ENCODE data around the gene KLHL36.

KLHL36 gene

DNA sequence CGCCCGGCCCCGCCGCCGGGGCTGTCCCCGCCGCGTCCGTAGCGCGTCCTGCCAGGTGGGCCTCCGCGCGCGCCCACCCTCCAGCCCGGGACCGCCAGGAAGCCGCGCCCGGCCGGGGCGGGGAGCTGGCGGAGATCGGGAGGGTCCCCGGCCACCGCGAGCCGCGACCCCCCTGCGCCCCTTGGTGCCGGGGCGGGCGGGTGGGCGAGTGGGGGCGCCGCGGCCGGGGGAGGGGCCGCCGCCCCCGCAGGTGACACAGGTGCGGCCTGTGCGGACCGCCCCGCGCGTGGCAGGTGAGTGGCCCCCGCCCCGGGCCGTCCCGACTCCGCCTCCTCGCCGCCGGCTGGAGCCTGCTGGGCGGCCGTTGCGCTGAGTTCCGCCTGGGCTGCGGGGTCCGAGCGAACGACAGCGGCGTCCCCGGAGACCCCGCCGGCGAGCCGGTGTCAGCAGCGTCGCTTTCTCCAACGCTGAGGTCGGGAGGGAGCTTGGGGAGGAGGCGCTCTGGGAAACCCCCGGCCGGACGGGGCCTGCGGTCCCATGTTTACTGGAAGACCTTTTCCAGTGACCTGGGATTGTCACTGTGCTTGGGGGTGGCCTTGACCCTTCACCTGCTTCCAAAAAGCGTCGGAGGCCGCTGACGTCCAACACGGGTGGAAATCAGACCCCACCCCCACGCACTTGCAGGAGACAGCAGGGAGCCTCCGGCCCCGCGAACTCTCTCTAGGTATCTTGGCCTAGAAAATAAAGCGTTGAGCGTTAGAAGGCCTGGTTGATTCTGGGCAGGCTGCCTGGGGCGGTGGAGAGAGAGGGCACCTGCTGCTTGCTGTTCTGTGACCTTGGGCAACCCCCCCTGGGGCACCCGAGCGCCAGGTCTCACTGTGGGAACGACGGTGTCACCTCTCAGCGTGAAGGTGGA lies 542 bp downstream of the KLHL36 start:
- no peaks in the 10 kb centered on the region for H3K9me3 ChIP-seq (ENCODE audit: control insufficient read depth, insufficient read depth, low read length)
- peak overlapping the region; percentile 70 for H3K4me3 ChIP-seq (ENCODE audit: low read depth, low read length)
- no peak overlapping the region for H3K27ac ChIP-seq (ENCODE audit: low read depth, low read length)
- H3K9ac ChIP-seq (ENCODE audit: low read depth, low read length), result no peak overlapping the region
- H3K27me3 ChIP-seq (ENCODE audit: control insufficient read depth, insufficient read depth, low read length), result peaks cover 17% of the 10 kb centered on the region
- H3K36me3 ChIP-seq (ENCODE audit: control insufficient read depth, insufficient read depth, low read length), result peaks cover 13% of the 10 kb centered on the region
- H3K4me1 ChIP-seq (ENCODE audit: control insufficient read depth, insufficient read depth, low read length), result peaks cover 5% of the 10 kb centered on the region; the same call in 1 of the 2 replicates

DNA sequence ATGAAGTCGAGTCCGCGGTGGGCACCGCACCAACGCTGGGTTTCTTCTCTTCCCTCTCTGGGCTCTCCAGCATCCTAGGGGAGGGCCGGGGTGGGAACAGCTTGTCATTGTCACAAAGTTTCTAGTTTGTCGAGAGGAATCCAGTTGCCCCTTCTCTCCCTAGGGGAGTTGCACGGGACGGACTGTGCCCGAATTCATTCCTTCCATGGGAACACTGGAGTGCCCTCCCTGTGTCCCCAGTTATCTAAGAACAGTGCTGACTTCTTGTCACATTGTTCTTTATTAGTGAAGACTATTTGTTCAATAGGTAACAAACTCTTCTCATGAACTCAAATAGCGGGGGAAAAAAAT lies 1.2 kb downstream of the KLHL36 start:
- no peak overlapping the region for H3K27ac ChIP-seq (ENCODE audit: low read depth, low read length)
- no peaks in the 10 kb centered on the region for H3K9me3 ChIP-seq (ENCODE audit: control insufficient read depth, insufficient read depth, low read length)
- H3K4me3 ChIP-seq (ENCODE audit: low read depth, low read length), result peak overlapping the region; percentile 70; the same call in 1 of the 2 replicates
- peaks cover 13% of the 10 kb centered on the region for H3K36me3 ChIP-seq (ENCODE audit: control insufficient read depth, insufficient read depth, low read length)
- no peak overlapping the region for H3K9ac ChIP-seq (ENCODE audit: low read depth, low read length)
- peaks cover 5% of the 10 kb centered on the region; the same call in 1 of the 2 replicates for H3K4me1 ChIP-seq (ENCODE audit: control insufficient read depth, insufficient read depth, low read length)
- H3K27me3 ChIP-seq (ENCODE audit: control insufficient read depth, insufficient read depth, low read length), result peaks cover 17% of the 10 kb centered on the region

DNA sequence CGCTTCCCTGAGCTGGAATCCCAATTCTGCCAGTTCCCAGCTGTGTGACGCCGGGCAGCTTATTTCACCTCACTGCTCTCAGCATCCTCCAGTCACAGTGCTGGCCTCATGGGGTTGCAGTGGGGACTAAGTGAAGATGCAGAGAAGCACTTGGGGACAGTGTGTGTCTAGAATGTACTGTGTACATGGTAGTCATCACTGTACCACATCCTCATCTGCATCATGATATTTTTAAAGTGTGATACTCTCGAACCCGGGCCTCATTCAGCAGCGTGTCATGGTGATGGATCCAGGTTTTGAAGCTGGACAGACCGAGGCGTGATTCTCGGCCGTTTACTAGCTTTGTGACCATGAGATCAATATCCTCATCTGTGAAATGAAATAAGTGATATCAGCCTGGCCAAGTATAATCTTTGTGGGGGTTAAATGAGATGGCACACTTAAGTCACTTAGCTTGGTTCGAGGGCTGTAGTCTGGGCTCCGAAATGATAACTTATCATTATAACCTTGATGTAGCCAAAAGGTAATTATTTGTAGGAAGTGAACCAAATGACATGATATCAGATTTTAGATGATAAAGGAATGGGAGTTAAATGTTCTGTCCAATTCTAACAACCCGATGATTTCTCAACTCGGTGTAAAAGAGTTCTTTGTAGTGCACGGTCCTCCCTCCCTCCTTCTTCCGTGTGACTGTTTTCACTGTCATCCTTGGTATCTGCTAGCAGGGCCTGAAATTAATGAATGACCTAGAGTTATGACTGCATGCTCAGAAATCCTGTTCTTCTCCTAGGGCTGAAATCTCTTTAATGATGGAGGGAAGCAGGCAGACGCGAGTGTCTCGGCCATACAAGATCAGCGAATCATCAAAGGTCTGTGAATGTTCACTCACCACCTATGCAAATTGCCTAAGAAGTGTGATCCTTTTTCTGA lies 2.0 kb downstream of the KLHL36 start:
- Histone ChIP-seq H3K9me3 (ENCODE audit: control insufficient read depth, insufficient read depth, low read length) (no peaks in the 10 kb centered on the region), H3K27me3 (ENCODE audit: control insufficient read depth, insufficient read depth, low read length) (peaks cover 17% of the 10 kb centered on the region), H3K27ac (ENCODE audit: low read depth, low read length) (no peak overlapping the region), H3K4me1 (ENCODE audit: control insufficient read depth, insufficient read depth, low read length) (peaks cover 5% of the 10 kb centered on the region; the same call in 1 of the 2 replicates), H3K36me3 (ENCODE audit: control insufficient read depth, insufficient read depth, low read length) (peaks cover 13% of the 10 kb centered on the region), H3K4me3 (ENCODE audit: low read depth, low read length) (no peak overlapping the region), H3K9ac (ENCODE audit: low read depth, low read length) (no peak overlapping the region)

DNA sequence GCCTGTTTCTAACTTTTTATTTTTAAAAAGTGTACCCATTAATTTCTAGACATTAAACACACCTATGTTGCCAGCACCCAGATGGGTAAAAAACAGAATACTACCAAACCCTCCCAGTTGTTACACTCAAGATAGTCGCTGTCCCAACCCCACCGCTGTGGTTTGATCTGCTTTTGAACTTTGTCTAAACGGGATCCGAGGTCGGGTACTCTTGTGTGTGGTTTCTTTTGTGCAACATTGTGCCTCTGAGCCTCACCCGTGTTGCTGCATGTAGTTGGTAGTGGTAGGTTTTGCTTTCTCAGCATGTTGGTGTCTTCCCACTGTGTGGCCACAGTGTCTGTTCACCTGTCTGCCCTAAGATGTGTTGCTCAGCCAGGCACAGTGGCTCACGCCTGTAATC lies 4.3 kb downstream of the KLHL36 start:
- Histone ChIP-seq H3K27ac (ENCODE audit: low read depth, low read length) (no peak overlapping the region), H3K4me1 (ENCODE audit: control insufficient read depth, insufficient read depth, low read length) (peaks cover 5% of the 10 kb centered on the region; the same call in 1 of the 2 replicates), H3K36me3 (ENCODE audit: control insufficient read depth, insufficient read depth, low read length) (peaks cover 23% of the 10 kb centered on the region), H3K9ac (ENCODE audit: low read depth, low read length) (no peak overlapping the region), H3K9me3 (ENCODE audit: control insufficient read depth, insufficient read depth, low read length) (no peaks in the 10 kb centered on the region), H3K4me3 (ENCODE audit: low read depth, low read length) (no peak overlapping the region), H3K27me3 (ENCODE audit: control insufficient read depth, insufficient read depth, low read length) (peaks cover 14% of the 10 kb centered on the region)

DNA sequence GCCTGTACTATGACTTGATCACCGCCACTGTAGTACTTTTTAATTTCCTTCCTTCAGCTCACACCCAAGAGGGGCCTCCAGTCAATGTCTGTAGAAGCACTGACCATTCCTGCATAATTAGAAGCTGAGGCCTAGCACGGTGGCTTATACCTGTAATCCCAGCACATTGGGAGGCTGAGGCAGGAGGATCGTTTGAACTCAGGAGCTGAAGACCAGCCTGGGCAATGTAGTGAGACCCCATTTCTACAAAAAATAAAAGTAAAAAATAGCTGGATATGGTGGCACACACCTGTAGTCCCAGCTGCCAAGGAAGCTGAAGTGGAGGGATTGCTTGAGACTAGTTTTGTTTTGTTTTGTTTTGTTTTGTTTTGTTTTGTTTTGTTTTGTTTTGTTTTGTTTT lies 5.9 kb downstream of the KLHL36 start:
- Histone ChIP-seq H3K9me3 (ENCODE audit: control insufficient read depth, insufficient read depth, low read length) (no peaks in the 10 kb centered on the region), H3K4me1 (ENCODE audit: control insufficient read depth, insufficient read depth, low read length) (peaks cover 3% of the 10 kb centered on the region; the same call in 1 of the 2 replicates), H3K27ac (ENCODE audit: low read depth, low read length) (no peak overlapping the region), H3K9ac (ENCODE audit: low read depth, low read length) (no peak overlapping the region), H3K36me3 (ENCODE audit: control insufficient read depth, insufficient read depth, low read length) (peaks cover 39% of the 10 kb centered on the region), H3K4me3 (ENCODE audit: low read depth, low read length) (no peak overlapping the region), H3K27me3 (ENCODE audit: control insufficient read depth, insufficient read depth, low read length) (peaks cover 4% of the 10 kb centered on the region)

DNA sequence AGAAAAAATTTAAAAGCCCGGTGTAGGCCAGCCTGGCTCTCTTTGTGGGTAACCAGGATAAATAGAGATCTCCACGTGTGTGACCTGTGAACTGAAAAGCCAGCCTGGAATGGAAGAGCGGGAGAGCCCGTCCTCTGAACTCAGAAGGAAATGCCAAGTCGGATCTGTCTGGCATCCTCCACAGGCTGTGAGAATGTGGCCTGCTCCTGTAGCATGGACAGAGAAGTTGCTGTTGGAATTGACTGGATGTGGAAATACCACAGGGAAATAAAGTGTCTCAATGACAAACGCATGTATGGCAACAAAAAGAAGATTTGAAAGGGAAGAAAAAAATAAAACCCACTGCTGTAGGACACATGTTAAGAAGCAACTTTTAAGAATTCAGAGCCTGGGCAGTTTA lies 6.7 kb downstream of the KLHL36 start:
- Histone ChIP-seq H3K36me3 (ENCODE audit: control insufficient read depth, insufficient read depth, low read length) (peaks cover 46% of the 10 kb centered on the region), H3K9ac (ENCODE audit: low read depth, low read length) (no peak overlapping the region), H3K4me3 (ENCODE audit: low read depth, low read length) (no peak overlapping the region)

DNA sequence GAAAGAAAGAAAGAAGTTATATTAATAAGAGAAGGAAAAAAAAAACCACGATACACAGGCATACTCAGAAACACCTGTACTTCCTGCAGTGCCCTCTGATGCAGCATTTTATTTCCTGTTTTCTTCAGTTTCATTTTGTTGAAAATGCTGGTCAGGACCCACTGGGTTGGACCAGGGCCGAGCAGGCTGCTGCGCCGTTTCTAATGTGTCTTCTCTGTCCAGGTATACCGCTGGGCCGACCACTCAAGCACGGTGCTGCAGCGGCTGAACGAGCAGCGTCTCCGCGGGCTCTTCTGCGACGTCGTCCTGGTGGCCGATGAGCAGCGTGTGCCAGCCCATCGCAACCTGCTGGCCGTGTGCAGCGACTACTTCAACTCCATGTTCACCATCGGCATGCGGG lies 8.3 kb downstream of the KLHL36 start:
- no peak overlapping the region for H3K27ac ChIP-seq (ENCODE audit: low read depth, low read length)
- H3K4me3 ChIP-seq (ENCODE audit: low read depth, low read length), result no peak overlapping the region
- H3K36me3 ChIP-seq (ENCODE audit: control insufficient read depth, insufficient read depth, low read length), result peaks cover 55% of the 10 kb centered on the region
- no peak overlapping the region for H3K9ac ChIP-seq (ENCODE audit: low read depth, low read length)
- H3K9me3 ChIP-seq (ENCODE audit: control insufficient read depth, insufficient read depth, low read length), result no peaks in the 10 kb centered on the region
- H3K27me3 ChIP-seq (ENCODE audit: control insufficient read depth, insufficient read depth, low read length), result no peaks in the 10 kb centered on the region
- no peaks in the 10 kb centered on the region for H3K4me1 ChIP-seq (ENCODE audit: control insufficient read depth, insufficient read depth, low read length)

More for the DNA sequence above, 6.7 kb downstream of the KLHL36 start:
- H3K27ac ChIP-seq (ENCODE audit: low read depth, low read length), result no peak overlapping the region
- H3K4me1 ChIP-seq (ENCODE audit: control insufficient read depth, insufficient read depth, low read length), result no peaks in the 10 kb centered on the region
- H3K9me3 ChIP-seq (ENCODE audit: control insufficient read depth, insufficient read depth, low read length), result no peaks in the 10 kb centered on the region
- H3K27me3 ChIP-seq (ENCODE audit: control insufficient read depth, insufficient read depth, low read length), result no peaks in the 10 kb centered on the region

DNA sequence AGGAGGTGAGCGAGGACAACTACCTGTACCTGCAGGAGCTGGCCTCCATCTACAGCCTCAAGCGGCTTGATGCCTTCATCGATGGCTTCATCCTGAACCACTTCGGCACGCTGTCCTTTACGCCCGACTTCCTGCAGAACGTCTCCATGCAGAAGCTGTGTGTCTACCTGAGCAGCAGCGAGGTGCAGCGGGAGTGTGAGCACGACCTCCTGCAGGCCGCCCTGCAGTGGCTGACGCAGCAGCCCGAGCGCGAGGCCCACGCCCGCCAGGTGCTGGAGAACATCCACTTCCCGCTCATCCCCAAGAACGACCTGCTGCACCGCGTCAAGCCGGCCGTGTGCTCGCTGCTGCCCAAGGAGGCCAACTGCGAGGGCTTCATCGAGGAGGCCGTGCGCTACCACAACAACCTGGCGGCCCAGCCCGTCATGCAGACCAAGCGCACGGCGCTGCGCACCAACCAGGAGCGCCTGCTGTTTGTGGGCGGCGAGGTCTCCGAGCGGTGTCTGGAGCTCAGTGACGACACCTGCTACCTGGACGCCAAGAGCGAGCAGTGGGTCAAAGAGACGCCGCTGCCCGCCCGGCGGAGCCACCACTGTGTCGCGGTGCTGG lies 9.0 kb downstream of the KLHL36 start:
- Histone ChIP-seq H3K4me3 (ENCODE audit: low read depth, low read length) (no peak overlapping the region), H3K9ac (ENCODE audit: low read depth, low read length) (no peak overlapping the region), H3K9me3 (ENCODE audit: control insufficient read depth, insufficient read depth, low read length) (no peaks in the 10 kb centered on the region), H3K36me3 (ENCODE audit: control insufficient read depth, insufficient read depth, low read length) (peaks cover 58% of the 10 kb centered on the region), H3K27ac (ENCODE audit: low read depth, low read length) (no peak overlapping the region), H3K27me3 (ENCODE audit: control insufficient read depth, insufficient read depth, low read length) (no peaks in the 10 kb centered on the region), H3K4me1 (ENCODE audit: control insufficient read depth, insufficient read depth, low read length) (no peaks in the 10 kb centered on the region)

DNA sequence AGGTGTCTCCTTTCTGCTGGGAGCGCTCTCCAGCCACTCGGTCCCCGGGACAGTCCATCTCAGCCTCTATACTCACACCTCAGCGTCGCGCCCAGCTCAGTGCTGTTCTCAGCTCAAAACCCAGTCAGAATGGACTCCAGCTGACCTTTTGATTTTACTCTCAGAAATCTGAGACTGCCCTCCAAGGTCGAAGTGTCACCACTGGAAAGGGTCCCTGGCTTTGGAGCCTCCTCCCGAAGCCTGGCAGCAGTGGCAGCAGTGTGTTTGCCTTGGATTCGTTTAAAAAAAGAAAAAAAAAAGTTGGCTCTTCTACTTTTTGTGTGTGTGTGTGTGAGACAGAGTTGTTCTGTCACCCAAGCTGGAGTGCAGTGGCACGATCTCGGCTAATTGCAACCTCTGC lies 10.4 kb downstream of the KLHL36 start:
- Histone ChIP-seq H3K27me3 (ENCODE audit: control insufficient read depth, insufficient read depth, low read length) (no peaks in the 10 kb centered on the region), H3K9me3 (ENCODE audit: control insufficient read depth, insufficient read depth, low read length) (no peaks in the 10 kb centered on the region), H3K36me3 (ENCODE audit: control insufficient read depth, insufficient read depth, low read length) (peaks cover 56% of the 10 kb centered on the region), H3K4me1 (ENCODE audit: control insufficient read depth, insufficient read depth, low read length) (no peaks in the 10 kb centered on the region), H3K9ac (ENCODE audit: low read depth, low read length) (no peak overlapping the region), H3K4me3 (ENCODE audit: low read depth, low read length) (no peak overlapping the region), H3K27ac (ENCODE audit: low read depth, low read length) (no peak overlapping the region)

DNA sequence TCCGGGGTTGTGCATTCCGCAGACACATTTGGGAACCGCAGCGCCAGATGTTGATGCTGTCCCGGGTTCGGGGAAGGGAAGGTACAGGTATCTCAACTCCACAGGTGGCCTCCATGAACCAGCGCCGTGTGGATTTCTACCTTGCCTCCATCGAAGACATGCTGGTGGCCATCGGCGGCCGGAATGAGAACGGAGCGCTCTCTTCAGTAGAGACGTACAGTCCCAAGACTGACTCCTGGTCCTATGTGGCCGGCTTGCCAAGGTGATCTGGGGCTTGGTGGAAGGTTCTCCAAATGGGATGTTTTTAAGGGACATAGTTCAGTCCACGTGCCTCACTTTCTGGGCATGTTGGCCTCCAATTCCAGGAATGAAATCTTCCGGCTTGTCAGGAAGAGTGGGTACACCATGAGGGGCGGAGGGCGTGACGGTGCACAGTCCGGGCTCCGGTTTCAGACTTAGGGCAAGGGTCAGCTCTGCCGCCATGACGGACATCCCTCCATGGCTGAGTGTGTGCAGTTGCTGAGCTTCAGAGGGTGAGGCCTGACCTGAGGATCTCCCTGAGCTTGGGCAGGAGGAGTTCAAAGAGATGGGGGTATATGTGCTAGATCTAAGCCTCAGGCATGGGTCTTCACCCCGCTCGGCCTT lies 11.5 kb downstream of the KLHL36 start:
- H3K4me1 ChIP-seq (ENCODE audit: control insufficient read depth, insufficient read depth, low read length), result no peaks in the 10 kb centered on the region
- H3K36me3 ChIP-seq (ENCODE audit: control insufficient read depth, insufficient read depth, low read length), result peaks cover 56% of the 10 kb centered on the region

More for the DNA sequence above, 11.5 kb downstream of the KLHL36 start:
- H3K9me3 ChIP-seq (ENCODE audit: control insufficient read depth, insufficient read depth, low read length), result no peaks in the 10 kb centered on the region
- H3K9ac ChIP-seq (ENCODE audit: low read depth, low read length), result no peak overlapping the region
- no peak overlapping the region for H3K27ac ChIP-seq (ENCODE audit: low read depth, low read length)
- H3K4me3 ChIP-seq (ENCODE audit: low read depth, low read length), result no peak overlapping the region
- no peaks in the 10 kb centered on the region for H3K27me3 ChIP-seq (ENCODE audit: control insufficient read depth, insufficient read depth, low read length)

All from HUES48 (cell line).